SJSA1 (cell line): ENCODE results near the gene FRMD5. TPM values are rescaled to one million over a fixed set of nuclear protein-coding genes. Genes with fewer than 3 reads are reported as not detected.

Experiments used
- DNase-seq, 2 experiments: peaks; one replicate each; pipeline ENCODE4 v3.0.0-alpha.2; 2015 to 2020; ENCODE audit warnings: low spot score in 2 of 2, low read depth in 1 of 2
- H3K27ac ChIP-seq: fragments of 250-450 bp; sonication (Bioruptor Pico); 2 replicates; pipeline ENCODE4 v1.5.1; 2020; ENCODE audit warnings: mild to moderate bottlenecking, moderate library complexity
- H3K27me3 ChIP-seq: fragments of 250-450 bp; sonication (Bioruptor Pico); replicated peaks from 2 replicates; pipeline ENCODE4 v1.5.1; 2020; ENCODE audit warnings: mild to moderate bottlenecking, moderate library complexity
- H3K36me3 ChIP-seq: fragments of 250-450 bp; sonication (Bioruptor Pico); 2 replicates; pipeline ENCODE4 v1.5.1; 2020; ENCODE audit warnings: mild to moderate bottlenecking
- H3K4me1 ChIP-seq: fragments of 250-450 bp; sonication (Bioruptor Pico); replicated peaks from 2 replicates; pipeline ENCODE4 v1.6.1; 2021; ENCODE audit warnings: mild to moderate bottlenecking
- H3K4me3 ChIP-seq: fragments of 250-450 bp; sonication (Bioruptor Pico); 2 replicates; pipeline ENCODE4 v1.5.1; 2020; ENCODE audit warnings: mild to moderate bottlenecking
- H3K9me3 ChIP-seq: fragments of 250-450 bp; sonication (Bioruptor Pico); replicated peaks from 2 replicates; pipeline ENCODE4 v1.5.1; 2020; ENCODE audit warnings: mild to moderate bottlenecking
- total RNA-seq: library from RNA; depleted of rRNA; stranded (reverse); fragments of >200 nt; shearing (Covaris generic); gene quantifications from 2 replicates; pipeline ENCODE4 v1.2.3, GENCODE V29; 2014

Gene FRMD5
- total RNA-seq, 1 experiment from 2014 or later: 3.8 TPM

DNA sequence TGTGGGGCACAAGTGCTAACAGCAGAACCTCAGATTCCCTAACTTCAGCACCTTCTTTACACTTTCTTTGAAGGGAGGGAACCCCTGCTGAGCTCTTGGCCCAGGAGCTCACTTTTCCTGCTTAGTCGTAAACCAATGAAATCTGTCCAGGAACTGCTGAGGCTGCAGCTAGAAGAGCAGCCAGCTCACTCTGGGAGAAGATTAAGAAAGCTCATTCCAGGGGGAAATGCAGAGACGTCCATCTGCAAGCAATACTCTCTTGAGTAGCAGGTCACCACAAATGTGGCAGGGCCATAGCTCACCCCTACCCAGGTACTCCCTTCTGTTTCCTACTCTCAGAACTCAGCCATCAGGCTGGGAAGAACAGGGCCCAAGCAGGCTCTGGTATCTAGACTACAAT is 265.0 kb downstream of the FRMD5 start:
- DNase-seq: no peak
- Histone ChIP-seq H3K4me3 (no peak overlapping the region), H3K27me3 (no peaks in the 10 kb centered on the region), H3K9me3 (no peaks in the 10 kb centered on the region), H3K4me1 (0 out of 2 replicates have a peak, but pooled peaks cover 3% of the 10 kb centered on the region), H3K36me3 (no peaks in the 10 kb centered on the region), H3K27ac (no peak overlapping the region)

DNA sequence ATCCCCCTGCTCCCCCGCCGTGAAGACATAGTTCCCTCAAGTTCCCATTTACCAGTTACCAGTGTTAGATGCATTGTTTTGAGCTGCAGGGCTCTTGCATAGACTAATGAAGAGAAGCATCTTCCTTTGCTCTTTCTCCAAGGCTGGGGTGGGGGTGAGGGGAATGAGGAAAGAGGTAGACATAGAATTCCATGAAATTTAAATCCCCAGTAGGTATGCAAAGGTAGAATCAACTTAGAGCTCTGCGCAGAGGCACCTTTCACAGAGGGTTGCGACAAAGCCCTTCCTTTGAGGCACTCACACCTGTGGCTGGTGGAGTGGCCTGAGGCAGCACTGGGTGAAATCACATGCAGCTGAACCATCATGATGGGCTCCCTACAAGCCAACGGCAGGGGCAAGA is 266.9 kb downstream of the FRMD5 start:
- Histone ChIP-seq H3K27ac (no peak overlapping the region), H3K9me3 (no peaks in the 10 kb centered on the region), H3K27me3 (no peaks in the 10 kb centered on the region), H3K4me3 (no peak overlapping the region), H3K36me3 (0 out of 2 replicates have a peak, but pooled peaks cover 2% of the 10 kb centered on the region), H3K4me1 (no peaks in the 10 kb centered on the region)
- DNase-seq: no peak

DNA sequence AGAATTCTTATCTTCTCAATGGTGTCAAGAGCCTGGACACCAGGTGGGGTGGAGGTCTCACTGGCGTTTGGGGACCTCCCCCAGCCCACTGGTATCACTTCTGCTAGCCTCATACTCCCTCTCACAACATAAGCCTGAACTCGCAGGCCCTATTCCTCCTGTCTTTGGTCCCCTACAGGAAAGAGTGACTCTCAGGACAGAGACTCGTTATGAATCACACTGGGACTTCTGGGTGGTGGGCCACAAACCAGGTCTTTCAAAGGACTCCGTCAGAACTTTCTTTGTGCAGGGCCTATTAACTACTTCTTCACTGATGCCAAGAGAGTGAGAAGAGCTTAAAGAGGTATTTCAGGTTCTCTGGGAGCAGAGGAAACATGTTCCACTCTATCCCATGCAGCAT is 267.9 kb downstream of the FRMD5 start:
- Histone ChIP-seq H3K36me3 (0 out of 2 replicates have a peak, but pooled peaks cover 2% of the 10 kb centered on the region), H3K27ac (no peak overlapping the region), H3K4me3 (no peak overlapping the region), H3K9me3 (no peaks in the 10 kb centered on the region), H3K4me1 (no peaks in the 10 kb centered on the region), H3K27me3 (no peaks in the 10 kb centered on the region)
- no peak for DNase-seq

DNA sequence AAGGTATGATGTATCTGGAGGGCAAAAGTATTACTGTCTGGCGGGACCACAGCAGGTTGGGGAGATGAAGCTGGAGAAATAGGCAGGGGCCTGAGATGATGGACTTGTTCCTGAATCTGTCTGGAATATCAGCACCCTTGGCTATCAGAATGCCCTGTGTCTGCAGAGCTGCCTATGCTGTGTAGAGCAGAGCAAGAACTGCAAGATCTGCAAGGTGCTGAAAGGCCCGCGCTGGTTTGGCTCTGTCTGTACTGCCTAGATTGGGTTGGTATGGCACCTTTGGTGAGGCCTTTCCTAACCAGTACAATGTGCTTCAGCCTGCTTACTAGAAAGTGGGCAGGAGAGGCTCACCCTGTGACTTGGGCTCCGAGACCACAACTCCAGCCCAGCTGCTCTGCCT is 271.5 kb downstream of the FRMD5 start:
- peaks cover 5% of the 10 kb centered on the region; the same call in 1 of the 2 replicates for H3K36me3 ChIP-seq
- H3K27me3 ChIP-seq: no peaks in the 10 kb centered on the region
- no peak overlapping the region for H3K4me3 ChIP-seq
- H3K4me1 ChIP-seq: no peaks in the 10 kb centered on the region
- no peak for DNase-seq
- H3K9me3 ChIP-seq: no peaks in the 10 kb centered on the region
- H3K27ac ChIP-seq: no peak overlapping the region

DNA sequence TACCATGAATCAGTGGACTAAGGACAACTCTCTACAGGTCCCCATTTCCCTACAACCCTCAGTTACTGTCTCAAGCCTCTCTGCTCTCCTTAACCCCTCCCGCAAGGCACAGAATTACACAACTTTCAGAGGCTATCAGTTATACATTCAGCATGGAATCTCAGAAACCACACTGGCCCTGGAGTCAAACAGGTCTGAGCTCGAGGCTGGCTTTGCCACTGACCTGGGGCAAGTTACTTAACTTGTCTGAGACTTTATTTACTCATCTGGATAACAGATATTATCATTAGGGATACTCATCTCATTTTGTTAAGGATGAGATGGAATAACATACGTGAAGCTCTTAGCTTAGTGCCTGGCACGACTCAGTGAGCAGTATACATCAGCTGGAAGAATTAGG is 273.1 kb downstream of the FRMD5 start:
- Histone ChIP-seq H3K4me1 (no peaks in the 10 kb centered on the region), H3K27me3 (no peaks in the 10 kb centered on the region), H3K27ac (no peak overlapping the region), H3K9me3 (no peaks in the 10 kb centered on the region), H3K36me3 (peaks cover 5% of the 10 kb centered on the region; the same call in 1 of the 2 replicates), H3K4me3 (no peak overlapping the region)
- no peak for DNase-seq

DNA sequence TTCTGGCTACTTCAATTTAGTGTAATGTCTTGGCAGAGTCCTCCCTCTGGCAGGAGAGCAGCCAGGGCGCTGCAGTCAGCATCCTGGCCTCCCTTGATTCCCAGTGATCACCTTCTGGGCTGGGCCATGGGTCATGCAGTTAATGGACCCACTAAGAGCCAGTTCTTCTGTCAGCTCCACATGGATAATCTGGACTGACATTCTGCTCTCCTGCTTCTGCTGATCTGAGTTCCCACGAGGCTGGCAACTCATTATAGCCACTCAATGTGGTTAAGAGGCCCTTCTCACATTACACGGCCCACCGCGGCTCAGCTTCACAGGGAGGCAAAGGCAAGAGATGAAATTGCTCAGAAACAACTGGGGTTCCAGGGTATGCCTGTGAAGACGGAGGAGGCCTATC is 274.3 kb downstream of the FRMD5 start:
- Histone ChIP-seq H3K4me1 (no peaks in the 10 kb centered on the region), H3K36me3 (peaks cover 5% of the 10 kb centered on the region; the same call in 1 of the 2 replicates), H3K9me3 (no peaks in the 10 kb centered on the region), H3K27me3 (no peaks in the 10 kb centered on the region), H3K4me3 (no peak overlapping the region), H3K27ac (no peak overlapping the region)
- no peak for DNase-seq

DNA sequence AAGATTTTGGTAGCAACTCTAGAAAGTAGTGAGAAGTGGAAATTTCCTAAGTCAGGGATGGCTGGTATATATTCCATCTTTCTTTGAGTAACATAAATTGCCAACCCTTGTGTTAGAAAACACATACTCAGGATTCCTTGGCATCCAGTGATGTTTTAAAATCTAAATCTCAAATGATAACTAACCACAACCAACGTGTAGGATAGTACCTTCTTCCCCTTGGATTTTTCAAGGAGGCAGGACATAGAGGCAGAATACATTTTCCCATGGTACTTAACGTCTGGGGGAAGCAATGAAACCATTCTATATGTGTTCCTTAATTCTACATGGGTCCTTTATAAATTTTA is 274.8 kb downstream of the FRMD5 start:
- no peak for DNase-seq
- Histone ChIP-seq H3K27ac (no peak overlapping the region), H3K4me1 (no peaks in the 10 kb centered on the region), H3K9me3 (no peaks in the 10 kb centered on the region), H3K27me3 (no peaks in the 10 kb centered on the region), H3K4me3 (no peak overlapping the region), H3K36me3 (peaks cover 5% of the 10 kb centered on the region; the same call in 1 of the 2 replicates)

DNA sequence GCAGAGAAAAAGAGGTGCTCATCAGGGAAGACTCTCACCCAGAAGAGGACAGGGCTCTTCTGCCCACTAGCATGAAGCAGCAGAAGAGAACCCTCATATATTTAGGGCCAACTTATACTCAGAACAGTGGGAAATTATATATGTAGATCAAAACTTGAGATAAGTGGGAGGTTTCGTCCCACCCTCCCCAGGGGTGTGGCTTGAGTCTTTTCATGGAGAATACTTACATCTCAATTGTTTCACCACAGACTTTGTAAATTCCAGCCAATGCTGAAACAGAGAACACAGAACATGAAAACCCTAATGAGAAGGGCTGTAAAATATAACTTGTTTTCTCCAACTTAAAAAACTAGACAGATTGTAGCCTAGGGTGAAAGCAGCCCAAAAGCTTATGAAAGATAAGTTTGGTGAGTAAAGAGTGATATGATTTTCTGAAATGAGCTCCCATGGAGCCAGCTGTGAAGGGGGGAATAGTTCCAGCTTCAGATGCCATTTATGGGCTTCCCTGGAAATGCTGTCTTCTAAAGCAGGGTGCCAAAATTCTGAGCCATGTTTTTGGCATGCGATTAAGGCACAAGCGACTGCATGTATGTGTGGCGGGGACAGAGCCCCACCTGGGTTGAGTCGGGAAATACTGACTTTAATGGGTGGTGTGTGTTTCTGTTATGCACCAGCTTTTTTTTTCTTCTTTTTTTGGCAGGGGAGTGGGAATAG is 275.4 kb downstream of the FRMD5 start:
- Histone ChIP-seq H3K4me1 (peaks cover 2% of the 10 kb centered on the region; the same call in 1 of the 2 replicates), H3K27me3 (no peaks in the 10 kb centered on the region), H3K4me3 (no peak overlapping the region), H3K9me3 (no peaks in the 10 kb centered on the region), H3K27ac (no peak overlapping the region), H3K36me3 (peaks cover 5% of the 10 kb centered on the region; the same call in 1 of the 2 replicates)
- DNase-seq: no peak

DNA sequence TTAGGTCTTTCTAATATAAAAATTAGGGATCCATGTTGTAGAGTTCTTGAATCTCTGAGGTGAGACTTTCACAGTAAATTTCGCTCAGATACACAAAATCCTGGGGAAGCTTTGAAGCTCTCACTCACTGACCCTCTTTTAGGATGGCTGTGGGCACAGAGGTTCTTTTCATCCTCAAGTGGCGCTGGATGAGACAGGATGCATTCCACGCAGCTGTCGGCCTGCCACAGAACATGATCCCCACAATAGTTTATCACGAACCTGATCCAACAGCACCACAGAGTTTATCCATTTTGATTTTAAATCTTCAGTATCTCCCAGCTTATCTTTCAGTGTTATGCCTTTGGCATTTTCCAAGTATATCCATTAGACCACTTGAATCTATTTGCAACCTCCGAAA is 276.4 kb downstream of the FRMD5 start:
- H3K4me3 ChIP-seq: no peak overlapping the region
- H3K4me1 ChIP-seq: peaks cover 12% of the 10 kb centered on the region
- H3K9me3 ChIP-seq: no peaks in the 10 kb centered on the region
- H3K27me3 ChIP-seq: no peaks in the 10 kb centered on the region
- no peak overlapping the region for H3K27ac ChIP-seq
- no peak for DNase-seq
- H3K36me3 ChIP-seq: peaks cover 3% of the 10 kb centered on the region; the same call in 1 of the 2 replicates

DNA sequence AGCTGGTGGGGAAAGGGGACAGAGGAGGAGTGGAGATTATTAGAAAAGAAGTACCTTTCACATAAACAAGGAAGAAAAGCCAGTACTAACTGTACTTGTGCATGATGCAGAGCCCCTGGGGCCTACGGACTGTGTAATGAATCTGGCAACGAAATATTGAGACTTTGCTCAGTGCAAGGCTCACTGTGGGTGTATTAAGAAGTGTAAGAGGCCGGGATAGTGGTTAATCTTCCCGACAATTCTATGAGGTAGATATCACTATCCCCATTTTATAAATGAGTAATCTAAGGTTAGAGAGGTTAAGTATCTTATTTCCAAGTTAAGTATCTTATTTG is 278.8 kb downstream of the FRMD5 start:
- Histone ChIP-seq H3K9me3 (no peaks in the 10 kb centered on the region), H3K4me1 (peaks cover 35% of the 10 kb centered on the region), H3K36me3 (peaks cover 3% of the 10 kb centered on the region), H3K4me3 (no peak overlapping the region), H3K27me3 (no peaks in the 10 kb centered on the region), H3K27ac (no peak overlapping the region)
- no peak for DNase-seq

DNA sequence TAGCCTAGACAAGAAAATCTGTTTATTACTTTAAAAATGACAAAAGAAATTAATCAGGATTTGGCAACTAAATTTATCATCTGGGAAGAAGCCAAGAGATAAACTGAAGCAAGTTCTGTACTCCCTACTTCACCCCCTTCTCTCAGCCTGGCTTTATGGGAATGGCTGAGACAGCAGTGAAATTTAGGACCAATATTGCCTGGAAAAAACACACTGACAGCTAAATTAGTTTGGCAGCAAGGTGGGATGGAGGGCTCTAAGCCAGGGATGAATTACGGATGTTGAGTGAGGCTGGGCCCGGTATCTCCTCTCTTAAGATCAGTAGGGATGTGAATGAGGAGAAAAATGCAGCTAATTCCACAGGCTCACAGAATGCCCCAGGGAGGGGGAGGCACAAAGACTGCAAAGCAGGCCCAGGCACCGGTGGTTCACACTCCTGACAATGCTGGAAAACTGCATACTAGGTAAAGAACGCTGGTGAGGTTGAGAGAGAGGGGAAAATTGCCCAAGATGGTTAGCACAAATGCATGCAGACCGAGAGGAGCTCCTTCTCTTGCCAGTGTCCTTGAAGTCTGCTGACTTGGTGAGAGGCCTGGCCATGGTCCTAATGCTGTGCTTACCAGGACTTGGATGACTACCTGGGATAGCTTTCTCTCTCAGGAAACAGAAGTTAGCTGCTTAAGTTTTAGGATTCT is 279.3 kb downstream of the FRMD5 start:
- Histone ChIP-seq H3K27me3 (no peaks in the 10 kb centered on the region), H3K36me3 (peaks cover 3% of the 10 kb centered on the region), H3K27ac (no peak overlapping the region), H3K9me3 (no peaks in the 10 kb centered on the region), H3K4me3 (no peak overlapping the region), H3K4me1 (peaks cover 40% of the 10 kb centered on the region)
- no peak for DNase-seq

DNA sequence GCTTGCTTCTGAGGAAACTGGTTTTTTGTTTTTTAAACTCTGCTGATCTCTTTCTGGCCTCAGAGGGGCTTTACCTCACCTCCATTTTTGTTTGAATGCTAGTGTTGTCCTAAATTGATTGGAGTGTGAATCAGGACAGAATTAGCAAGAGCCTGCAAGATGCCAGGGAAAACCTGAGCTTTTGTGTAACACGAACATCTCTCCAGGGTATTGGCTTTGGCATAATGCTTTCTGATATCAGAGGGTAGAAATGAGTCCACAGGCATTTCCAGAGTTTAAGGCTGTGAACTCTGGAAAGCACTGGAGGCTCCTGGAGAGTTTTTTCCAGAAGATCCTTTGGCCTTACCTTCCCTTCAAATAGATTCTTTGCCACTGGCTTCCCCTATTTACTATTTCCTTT is 281.1 kb downstream of the FRMD5 start:
- Histone ChIP-seq H3K9me3 (no peaks in the 10 kb centered on the region), H3K27ac (peak overlapping the region; percentile 70), H3K36me3 (no peaks in the 10 kb centered on the region; the same call in 1 of the 2 replicates), H3K4me1 (peaks cover 42% of the 10 kb centered on the region), H3K27me3 (no peaks in the 10 kb centered on the region), H3K4me3 (no peak overlapping the region)
- no peak for DNase-seq

DNA sequence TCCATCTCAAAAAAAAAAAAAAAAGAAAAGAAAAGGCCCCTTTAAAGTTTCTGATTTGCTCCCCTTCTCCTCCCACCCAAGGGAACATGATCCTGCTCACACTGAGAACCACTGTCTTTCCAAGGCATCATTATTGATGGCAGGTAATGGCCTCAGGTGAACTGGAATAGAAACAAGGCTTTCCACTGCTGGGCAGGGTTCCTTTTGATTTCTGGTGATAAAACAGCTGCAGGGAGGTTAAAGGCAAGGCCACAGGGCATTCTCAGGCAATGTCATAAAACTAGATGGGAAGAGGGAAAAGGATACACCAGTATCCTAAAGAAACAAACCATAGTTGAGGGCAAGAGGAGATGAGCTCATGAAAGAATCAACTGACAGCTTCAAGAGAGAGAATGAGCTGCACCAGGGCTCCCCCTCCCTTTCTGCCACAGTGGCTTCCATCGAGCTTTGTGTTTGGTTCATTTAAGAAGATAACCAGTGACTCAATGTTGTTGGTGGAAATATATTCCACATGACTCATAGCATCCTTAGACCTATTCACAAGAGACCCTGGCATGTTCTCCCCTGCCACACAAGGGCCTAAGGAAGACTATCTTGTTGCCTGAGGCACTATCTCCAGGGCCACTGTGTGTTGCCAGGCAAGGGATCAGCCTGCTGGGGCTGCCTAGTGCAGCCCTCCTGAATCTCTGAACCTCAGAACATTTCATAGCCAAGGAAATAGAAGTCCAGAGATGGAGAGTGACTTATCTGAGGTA is 281.9 kb downstream of the FRMD5 start:
- Histone ChIP-seq H3K4me1 (peaks cover 42% of the 10 kb centered on the region), H3K27ac (peak overlapping the region; percentile 70), H3K36me3 (no peaks in the 10 kb centered on the region; the same call in 1 of the 2 replicates), H3K4me3 (no peak overlapping the region), H3K9me3 (no peaks in the 10 kb centered on the region), H3K27me3 (no peaks in the 10 kb centered on the region)
- peak; percentile 94 to 97 for DNase-seq

DNA sequence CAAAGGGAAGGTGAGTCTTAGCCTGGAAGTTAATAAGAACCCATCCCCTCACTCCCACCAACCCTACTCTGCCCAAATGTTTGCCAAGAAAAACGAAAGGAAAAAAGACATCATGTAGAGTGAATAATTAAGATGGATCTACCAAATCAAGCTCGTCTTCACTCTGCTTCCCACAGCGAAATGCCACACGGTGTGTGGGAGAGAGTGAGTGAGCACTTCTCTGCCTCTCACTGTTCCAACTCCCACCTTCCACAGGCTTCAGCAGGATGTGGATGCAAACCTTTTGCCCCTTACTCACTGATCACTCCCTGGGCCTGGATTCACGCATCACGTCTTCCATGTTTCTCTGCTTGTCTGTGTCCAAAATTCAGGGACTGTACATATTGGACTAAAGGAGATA is 282.9 kb downstream of the FRMD5 start:
- no peaks in the 10 kb centered on the region; the same call in 1 of the 2 replicates for H3K36me3 ChIP-seq
- peaks cover 42% of the 10 kb centered on the region for H3K4me1 ChIP-seq
- no peaks in the 10 kb centered on the region for H3K27me3 ChIP-seq
- no peaks in the 10 kb centered on the region for H3K9me3 ChIP-seq
- H3K4me3 ChIP-seq: no peak overlapping the region
- H3K27ac ChIP-seq: peak overlapping the region; percentile 69
- peak in 1 of 2 experiments; percentile 12 for DNase-seq
